Amygdala (tissue), 56 donors: ENCODE data around the gene CYTH1.

Experiments
- DNase-seq, 56 donors: peaks; one replicate each; lab custom pipeline; 2025; lab: John Stamatoyannopoulos, UW

CYTH1 gene

GRCh38 chr17:78806451-78806850 lies 24.4 kb upstream of the CYTH1 start:
- DNase-seq: no peak

- DNase-seq: no peak
Measured at GRCh38 chr17:78805301-78805700, 23.2 kb upstream of the CYTH1 start.

GRCh38 chr17:78804777-78805176 lies 22.7 kb upstream of the CYTH1 start:
- DNase-seq: no peak

- no peak for DNase-seq
Measured at GRCh38 chr17:78803186-78803845, 21.2 kb upstream of the CYTH1 start.

- DNase-seq: no peak
Measured at GRCh38 chr17:78802459-78802858, 20.4 kb upstream of the CYTH1 start.

- no peak for DNase-seq
Measured at GRCh38 chr17:78802008-78802407, 19.9 kb upstream of the CYTH1 start.

- no peak for DNase-seq
Measured at GRCh38 chr17:78800132-78800931, 18.3 kb upstream of the CYTH1 start.

GRCh38 chr17:78798695-78799559 lies 16.9 kb upstream of the CYTH1 start:
- peak in 10 of 56 donors; percentile 16 to 57 (median 35) for DNase-seq

- DNase-seq: peak in 1 of 56 donors; percentile 17
Measured at GRCh38 chr17:78797691-78798585, 15.9 kb upstream of the CYTH1 start.

- no peak for DNase-seq
Measured at GRCh38 chr17:78797213-78797612, 15.1 kb upstream of the CYTH1 start.

GRCh38 chr17:78796517-78796900 lies 14.4 kb upstream of the CYTH1 start:
- no peak for DNase-seq

- no peak for DNase-seq
Measured at GRCh38 chr17:78795861-78796516, 13.9 kb upstream of the CYTH1 start.

- DNase-seq: no peak
Measured at GRCh38 chr17:78794864-78795640, 13.0 kb upstream of the CYTH1 start.

- no peak for DNase-seq
Measured at GRCh38 chr17:78794399-78794798, 12.3 kb upstream of the CYTH1 start.

GRCh38 chr17:78793968-78794367 lies 11.9 kb upstream of the CYTH1 start:
- no peak for DNase-seq

- DNase-seq: no peak
Measured at GRCh38 chr17:78793415-78793814, 11.3 kb upstream of the CYTH1 start.

- no peak for DNase-seq
Measured at GRCh38 chr17:78791840-78792709, 10.0 kb upstream of the CYTH1 start.

- no peak for DNase-seq
Measured at GRCh38 chr17:78790552-78790951, 8.5 kb upstream of the CYTH1 start.
